ENCODE data around the gene MPIG6B.

The MPIG6B gene

GRCh38 chr6:31768363-31769257 is 45.4 kb downstream of the MPIG6B start:
- no peak for DNase-seq

DNA sequence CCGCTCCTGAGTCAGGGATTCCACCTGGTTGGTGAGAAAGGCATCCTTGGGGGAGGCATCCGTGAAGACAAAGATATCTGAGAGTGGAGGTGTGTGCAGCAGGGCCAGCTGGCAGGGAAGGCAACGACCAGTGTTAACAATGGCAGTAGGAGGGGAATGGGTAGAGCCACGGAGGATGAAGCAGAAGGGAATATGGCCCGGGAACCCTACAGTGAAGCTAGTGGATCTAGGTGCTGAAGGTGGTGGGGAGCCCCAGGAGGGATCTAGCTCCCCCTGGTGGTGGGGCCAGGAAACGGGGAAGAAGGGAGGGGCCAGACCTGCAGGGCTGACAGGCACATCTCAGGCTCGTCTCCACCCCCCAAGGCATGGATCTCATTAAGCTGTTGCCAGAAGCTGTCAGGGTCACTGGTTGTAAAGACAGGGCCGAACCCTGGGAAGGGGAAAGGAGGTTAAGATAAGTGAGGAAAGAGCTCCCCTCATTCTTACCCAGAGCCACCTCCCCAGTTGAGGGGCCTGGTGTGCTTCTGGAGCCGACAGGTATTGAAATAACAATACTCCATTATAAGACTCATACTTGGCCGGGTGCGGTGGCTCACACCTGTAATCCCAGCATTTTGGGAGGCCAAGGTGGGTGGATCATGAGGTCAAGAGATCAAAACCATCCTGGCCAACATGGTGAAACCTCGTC is 46.7 kb downstream of the MPIG6B start:
- DNase-seq, result no peak

DNA sequence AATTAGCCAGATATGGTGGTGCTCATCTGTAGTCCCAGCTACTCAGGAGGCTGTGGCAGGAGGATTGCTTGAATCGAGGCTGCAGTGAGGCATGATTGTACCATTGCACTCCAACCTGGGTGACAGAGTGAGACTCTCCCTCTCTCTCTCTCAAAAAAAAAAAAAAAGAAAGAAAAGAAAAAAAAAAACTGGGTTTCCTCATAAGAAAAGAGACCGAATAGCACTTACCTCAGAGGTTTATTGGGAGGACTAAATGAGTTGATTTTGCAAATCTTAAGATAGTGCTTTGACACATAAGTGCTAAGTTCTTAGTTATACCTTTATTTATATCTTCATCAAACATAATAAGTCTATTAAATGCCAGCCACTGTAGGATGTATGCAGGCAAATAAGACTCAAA is 47.7 kb downstream of the MPIG6B start:
- no peak for DNase-seq

- no peak for DNase-seq
These were observed 48.8 kb downstream of the MPIG6B start for GRCh38 chr6:31771992-31772358.

DNA sequence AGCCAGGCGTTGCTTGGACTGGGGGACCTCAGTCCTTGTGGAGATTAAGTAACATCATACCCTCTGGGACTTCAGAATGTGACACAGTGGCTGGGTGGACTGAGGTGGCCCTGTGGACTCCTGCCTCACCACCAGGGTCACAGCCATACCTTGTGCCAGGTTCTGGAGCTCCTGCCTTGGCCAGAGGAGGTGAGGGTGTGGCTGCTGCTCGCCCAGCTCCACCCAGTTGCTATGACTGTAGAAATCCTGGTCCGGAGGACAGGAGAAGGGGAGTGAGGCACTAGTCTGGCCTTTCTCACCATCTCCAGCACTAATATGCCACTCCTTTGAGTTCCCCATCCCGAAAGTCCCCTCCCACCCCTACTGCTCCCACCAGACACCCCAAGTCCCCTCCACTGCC is 52.0 kb downstream of the MPIG6B start:
- no peak for DNase-seq

DNA sequence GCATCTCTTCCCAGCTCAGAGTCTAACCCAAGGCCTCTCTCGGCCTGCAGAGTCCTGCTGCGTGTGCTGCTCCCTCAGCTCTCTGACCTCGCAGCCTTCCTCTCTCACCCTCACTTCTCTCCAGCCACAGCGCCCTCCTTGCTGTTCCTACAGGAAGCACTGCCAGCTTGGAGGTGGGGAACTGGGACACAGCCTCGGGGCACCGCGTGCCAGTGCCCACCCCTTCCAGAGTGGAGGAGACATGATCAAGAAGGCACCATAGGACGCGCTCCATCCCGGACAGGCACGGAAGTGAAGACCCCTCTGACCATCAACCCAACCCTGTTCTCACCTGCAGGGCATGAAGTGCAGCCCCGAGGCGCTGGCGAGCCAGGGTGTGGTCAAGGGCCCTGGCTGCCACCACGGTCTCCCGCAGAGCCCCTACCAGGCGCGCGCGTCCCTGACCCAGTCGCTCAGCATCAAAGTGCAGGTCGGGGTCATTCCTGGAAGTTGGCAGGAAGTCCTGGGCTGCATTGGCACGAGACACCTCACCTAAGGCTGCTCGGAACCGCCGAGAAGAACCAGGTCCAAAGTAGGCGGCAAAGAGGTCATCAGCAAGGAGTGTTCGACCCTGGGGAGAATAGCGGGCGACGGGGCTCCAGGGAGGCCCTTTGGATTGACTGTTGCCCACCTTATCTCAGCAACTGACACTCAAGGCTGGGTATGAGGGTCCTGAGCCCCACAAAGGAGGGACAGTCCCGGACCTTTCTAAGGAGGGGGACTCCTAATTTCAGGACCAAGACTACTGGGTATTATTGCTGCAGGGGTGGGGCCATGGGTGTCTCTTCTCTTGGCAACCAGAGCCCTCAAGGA is 52.7 kb downstream of the MPIG6B start:
- no peak for DNase-seq

Data from right kidney (tissue), 1 donor.